Upper lobe of right lung (tissue), 1 donor: ENCODE data around the gene HOXA10. TPM values are rescaled to one million over a fixed set of nuclear protein-coding genes. Genes with fewer than 3 reads are reported as not detected.

Experiments used
- ATAC-seq: fragments of 200-7000 bp; cut with Tn5 transposase; one replicate; pipeline ENCODE4 v1.9.1; 2020; ENCODE audit warnings: mild to moderate bottlenecking, moderate library complexity
- DNase-seq: peaks from one replicate; pipeline ENCODE4 v3.0.0-alpha.2; 2020
- H3K27ac ChIP-seq: fragments of 200-600 bp; one replicate; pipeline ENCODE4 v1.8.0; 2022
- H3K27me3 ChIP-seq: fragments of 200-600 bp; one replicate; pipeline ENCODE4 v1.8.0; 2022; ENCODE audit warnings: mild to moderate bottlenecking
- H3K36me3 ChIP-seq: fragments of 200-600 bp; one replicate; pipeline ENCODE4 v1.8.0; 2022
- H3K4me1 ChIP-seq: fragments of 200-600 bp; one replicate; pipeline ENCODE4 v1.8.0; 2022
- H3K4me3 ChIP-seq: fragments of 200-600 bp; one replicate; pipeline ENCODE4 v1.8.0; 2022; ENCODE audit warnings: mild to moderate bottlenecking
- H3K9me3 ChIP-seq: fragments of 200-600 bp; one replicate; pipeline ENCODE4 v1.8.0; 2022
- CTCF ChIP-seq: fragments of 200-600 bp; IDR thresholded peaks from one replicate; pipeline ENCODE4 v1.8.0; 2022; ENCODE audit warnings: antibody characterized with exemption
- intact Hi-C: fragments of 100-400 bp; cut with DNase I; formaldehyde crosslinking; loops from one replicate; pipeline ENCODE4 v1.11.0; 2022
- long read RNA-seq: library from polyadenylated mRNA; unstranded; transcript quantifications from one replicate; pipeline ENCODE4 v2.0.0, GENCODE V29; 2021
- total RNA-seq: library from RNA; stranded (reverse); fragmentation: NEBNext Ultra II Directional; extraction: Animal tissue kit (Norgen Biotek cat#: 25700); gene quantifications from one replicate; pipeline ENCODE4 v1.2.1, GENCODE V29; 2021
- donor health status: DM: no; HTN: yes; CAD: no; lungs with severe emphysema.

The HOXA10 gene
- total RNA-seq = 0.38 TPM
- long read RNA-seq, partial matches to known transcripts = 0 of 3 reads
- long read RNA-seq, other reads (novel, unspliced or antisense) = 0 of 3 reads

- intact Hi-C loops = no loop called here
- H3K27me3 ChIP-seq = peaks cover 100% of the 10 kb centered on the region
Measured at GRCh38 chr7:27173956-27174873, at the start of gene HOXA10. HOXA10 (minus strand) TSS chr7:27174320; CDS start chr7:27174306, 14 bp downstream.

GRCh38 chr7:27221201-27221797 is 47.2 kb upstream of the HOXA10 start:
- H3K36me3 ChIP-seq = no peaks in the 10 kb centered on the region
- no peak for TF ChIP-seq CTCF
- no peak for DNase-seq
- H3K4me1 ChIP-seq = peaks cover 6% of the 10 kb centered on the region
- peaks cover 94% of the 10 kb centered on the region for H3K27me3 ChIP-seq
- intact Hi-C loops = no loop called here
- no peaks in the 10 kb centered on the region for H3K9me3 ChIP-seq
- H3K27ac ChIP-seq = no peak overlapping the region
- no peak overlapping the region for H3K4me3 ChIP-seq
- ATAC-seq = no peak

More at GRCh38 chr7:27173956-27174873, at the start of gene HOXA10:
- peaks cover 27% of the 10 kb centered on the region for H3K4me1 ChIP-seq
- H3K9me3 ChIP-seq = no peaks in the 10 kb centered on the region
- H3K36me3 ChIP-seq = no peaks in the 10 kb centered on the region
- no peak for TF ChIP-seq CTCF
- DNase-seq (peak; percentile 56), ATAC-seq (peak; percentile 8)
- peak within 1 kb of the TSS; percentile 45 for H3K4me3 ChIP-seq
- H3K27ac ChIP-seq = peak within 1 kb of the TSS; percentile 51

GRCh38 chr7:27220440-27220955 is 46.4 kb upstream of the HOXA10 start:
- DNase-seq (peak; percentile 55), ATAC-seq (peak; percentile 28)
- H3K27me3 ChIP-seq = peaks cover 89% of the 10 kb centered on the region
- H3K4me3 ChIP-seq = no peak overlapping the region
- peaks cover 4% of the 10 kb centered on the region for H3K4me1 ChIP-seq
- H3K9me3 ChIP-seq = no peaks in the 10 kb centered on the region
- intact Hi-C loops = no loop called here
- TF ChIP-seq CTCF = no peak
- H3K36me3 ChIP-seq = no peaks in the 10 kb centered on the region
- H3K27ac ChIP-seq = no peak overlapping the region

GRCh38 chr7:27219821-27220220 is 45.7 kb upstream of the HOXA10 start:
- Histone ChIP-seq H3K27ac (no peak overlapping the region), H3K4me3 (no peak overlapping the region), H3K27me3 (peaks cover 83% of the 10 kb centered on the region), H3K9me3 (no peaks in the 10 kb centered on the region), H3K36me3 (no peaks in the 10 kb centered on the region), H3K4me1 (no peaks in the 10 kb centered on the region)
- no peak for TF ChIP-seq CTCF
- ATAC-seq (no peak), DNase-seq (no peak)
- intact Hi-C loops = no loop called here

GRCh38 chr7:27217951-27218350 is 43.8 kb upstream of the HOXA10 start:
- no peak for DNase-seq
- Histone ChIP-seq H3K27me3 (peaks cover 83% of the 10 kb centered on the region), H3K36me3 (no peaks in the 10 kb centered on the region), H3K4me1 (peaks cover 1% of the 10 kb centered on the region), H3K9me3 (no peaks in the 10 kb centered on the region), H3K27ac (no peak overlapping the region), H3K4me3 (no peak overlapping the region)
- ATAC-seq = no peak
- TF ChIP-seq CTCF = no peak
- intact Hi-C loops = no loop called here
